Measurements from ENCODE around the gene RAB11FIP4. TPM values are rescaled to one million over a fixed set of nuclear protein-coding genes. Genes with fewer than 3 reads are reported as not detected.

The RAB11FIP4 gene
- total and polyA plus RNA-seq, 4 donors = 1.5 to 16.0 (median 3.3) TPM

GRCh38 chr17:31534223-31534888, 142.9 kb downstream of the RAB11FIP4 start:
- no peak overlapping the region for H3K9ac ChIP-seq (ENCODE audit: low read depth in 1 of 2, low read length in 2 of 2)
- H3K36me3 ChIP-seq (ENCODE audit: control insufficient read depth in 4 of 4, insufficient read depth in 3 of 4, low read depth in 1 of 4, low read length in 3 of 4) = peaks cover 0 to 18% (median 4%) of the 10 kb centered on the region in 4 donors
- no peaks in the 10 kb centered on the region for H3K9me3 ChIP-seq (ENCODE audit: control insufficient read depth in 4 of 4, low read length in 3 of 4)
- no peaks in the 10 kb centered on the region for H3K27me3 ChIP-seq (ENCODE audit: control insufficient read depth in 4 of 4, insufficient read depth in 4 of 4, low read length in 3 of 4)
- 89% methylated on average over 10 of the region's 10 CpGs for WGBS
- peaks cover 0 to 2% (median 0%) of the 10 kb centered on the region in 4 donors for H3K4me1 ChIP-seq (ENCODE audit: control insufficient read depth in 4 of 4, insufficient read depth in 4 of 4, low read length in 3 of 4)
- TF ChIP-seq HNF4G (IDR thresholded peaks at IDR 0.05) = no peak
- no peak for TF ChIP-seq MAX (IDR thresholded peaks at IDR 0.05)
- TF ChIP-seq FOXA2 (IDR thresholded peaks at IDR 0.05) = no peak
- no peak for TF ChIP-seq FOXA1 (IDR thresholded peaks at IDR 0.05)
- TF ChIP-seq REST (IDR thresholded peaks at IDR 0.05) = no peak
- TF ChIP-seq EGR1 (IDR thresholded peaks at IDR 0.05; ENCODE audit: low read depth in 2 of 2) = no peak
- H3K4me3 ChIP-seq (ENCODE audit: low read depth in 1 of 3, low read length in 3 of 3) = no peak overlapping the region
- no peak for DNase-seq (ENCODE audit: low spot score)
- no peak overlapping the region for H3K27ac ChIP-seq (ENCODE audit: low read depth in 1 of 2, low read length in 2 of 2)

GRCh38 chr17:31535581-31535981, 144.1 kb downstream of the RAB11FIP4 start:
- WGBS = 65% methylated on average over 2 of the region's 2 CpGs
- H3K27ac ChIP-seq (ENCODE audit: low read depth in 1 of 2, low read length in 2 of 2) = no peak overlapping the region
- peaks cover 0 to 18% (median 4%) of the 10 kb centered on the region in 4 donors for H3K36me3 ChIP-seq (ENCODE audit: control insufficient read depth in 4 of 4, insufficient read depth in 3 of 4, low read depth in 1 of 4, low read length in 3 of 4)
- peaks cover 0 to 2% (median 0%) of the 10 kb centered on the region in 4 donors for H3K4me1 ChIP-seq (ENCODE audit: control insufficient read depth in 4 of 4, insufficient read depth in 4 of 4, low read length in 3 of 4)
- no peaks in the 10 kb centered on the region for H3K27me3 ChIP-seq (ENCODE audit: control insufficient read depth in 4 of 4, insufficient read depth in 4 of 4, low read length in 3 of 4)
- no peaks in the 10 kb centered on the region for H3K9me3 ChIP-seq (ENCODE audit: control insufficient read depth in 4 of 4, low read length in 3 of 4)
- no peak overlapping the region for H3K9ac ChIP-seq (ENCODE audit: low read depth in 1 of 2, low read length in 2 of 2)
- TF ChIP-seq CTCF (IDR thresholded peaks at IDR 0.05; ENCODE audit: low read depth, low read length, missing input control) = no peak
- TF ChIP-seq HNF4G (IDR thresholded peaks at IDR 0.05) = no peak
- TF ChIP-seq NR2F2 (IDR thresholded peaks at IDR 0.05) = no peak
- no peak for TF ChIP-seq SP1 (IDR thresholded peaks at IDR 0.05)
- DNase-seq (ENCODE audit: low spot score) = no peak
- H3K4me3 ChIP-seq (ENCODE audit: low read depth in 1 of 3, low read length in 3 of 3) = no peak overlapping the region

- no peak overlapping the region for H3K4me3 ChIP-seq (ENCODE audit: low read depth in 1 of 3, low read length in 3 of 3)
- no peak overlapping the region for H3K9ac ChIP-seq (ENCODE audit: low read depth in 1 of 2, low read length in 2 of 2)
- DNase-seq (ENCODE audit: low spot score) = no peak
- WGBS = 95% methylated on average over 5 of the region's 5 CpGs
- H3K27ac ChIP-seq (ENCODE audit: low read depth in 1 of 2, low read length in 2 of 2) = no peak overlapping the region
- no peaks in the 10 kb centered on the region for H3K9me3 ChIP-seq (ENCODE audit: control insufficient read depth in 4 of 4, low read length in 3 of 4)
- H3K4me1 ChIP-seq (ENCODE audit: control insufficient read depth in 4 of 4, insufficient read depth in 4 of 4, low read length in 3 of 4) = peaks cover 0 to 2% (median 0%) of the 10 kb centered on the region in 4 donors
- no peaks in the 10 kb centered on the region for H3K27me3 ChIP-seq (ENCODE audit: control insufficient read depth in 4 of 4, insufficient read depth in 4 of 4, low read length in 3 of 4)
- H3K36me3 ChIP-seq (ENCODE audit: control insufficient read depth in 4 of 4, insufficient read depth in 3 of 4, low read depth in 1 of 4, low read length in 3 of 4) = peaks cover 0 to 10% (median 3%) of the 10 kb centered on the region in 4 donors
- TF ChIP-seq MAX (IDR thresholded peaks at IDR 0.05) = no peak
- TF ChIP-seq RAD21 (IDR thresholded peaks at IDR 0.05) = no peak
- no peak for TF ChIP-seq EGR1 (IDR thresholded peaks at IDR 0.05; ENCODE audit: low read depth in 2 of 2)
- TF ChIP-seq JUND (IDR thresholded peaks at IDR 0.05) = no peak
- no peak for TF ChIP-seq FOXA2 (IDR thresholded peaks at IDR 0.05)
- no peak for TF ChIP-seq NR2F2 (IDR thresholded peaks at IDR 0.05)
- no peak for TF ChIP-seq HNF4G (IDR thresholded peaks at IDR 0.05)
- no peak for TF ChIP-seq GABPA (IDR thresholded peaks at IDR 0.05 in 1 of 2, conservative IDR thresholded peaks at IDR 0.05 in 1 of 2)
- TF ChIP-seq RXRA (IDR thresholded peaks at IDR 0.05) = no peak
- TF ChIP-seq ZBTB33 (IDR thresholded peaks at IDR 0.05) = no peak
- TF ChIP-seq YY1 (IDR thresholded peaks at IDR 0.05) = no peak
- TF ChIP-seq SP1 (IDR thresholded peaks at IDR 0.05) = no peak
- TF ChIP-seq CTCF (IDR thresholded peaks at IDR 0.05; ENCODE audit: low read depth, low read length, missing input control) = no peak
- TF ChIP-seq TAF1 (conservative IDR thresholded peaks at IDR 0.05) = no peak
- no peak for TF ChIP-seq FOXA1 (IDR thresholded peaks at IDR 0.05)
Measured at GRCh38 chr17:31536451-31536850, 145.0 kb downstream of the RAB11FIP4 start.

Measured in liver (tissue), 9 donors.